Left hindlimb (tissue), 1 donor: ENCODE measurements around the gene APOH.

ENCODE experiments used
- DNase-seq: peaks from one replicate; pipeline ENCODE4 v3.0.0-alpha.2; 2018

APOH gene

DNA sequence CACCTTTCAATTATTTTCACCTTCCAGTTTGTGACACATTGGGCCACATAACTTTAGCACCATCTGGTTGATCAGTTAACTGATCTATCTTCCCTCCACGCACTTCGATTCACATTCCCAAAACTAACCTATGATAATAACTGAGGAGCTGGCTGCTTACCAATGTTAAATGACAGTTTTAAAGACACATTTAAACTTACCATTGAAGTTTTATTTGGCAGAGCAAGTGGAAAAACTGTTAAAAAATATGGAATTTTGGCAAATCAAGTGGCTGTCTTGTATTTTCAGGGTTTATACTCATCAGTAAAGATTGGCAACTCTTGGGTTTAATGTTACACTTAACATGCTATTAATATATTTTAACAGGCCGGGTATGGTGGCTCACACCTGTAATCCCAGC lies 5.4 kb upstream of the APOH start:
- no peak for DNase-seq

DNA sequence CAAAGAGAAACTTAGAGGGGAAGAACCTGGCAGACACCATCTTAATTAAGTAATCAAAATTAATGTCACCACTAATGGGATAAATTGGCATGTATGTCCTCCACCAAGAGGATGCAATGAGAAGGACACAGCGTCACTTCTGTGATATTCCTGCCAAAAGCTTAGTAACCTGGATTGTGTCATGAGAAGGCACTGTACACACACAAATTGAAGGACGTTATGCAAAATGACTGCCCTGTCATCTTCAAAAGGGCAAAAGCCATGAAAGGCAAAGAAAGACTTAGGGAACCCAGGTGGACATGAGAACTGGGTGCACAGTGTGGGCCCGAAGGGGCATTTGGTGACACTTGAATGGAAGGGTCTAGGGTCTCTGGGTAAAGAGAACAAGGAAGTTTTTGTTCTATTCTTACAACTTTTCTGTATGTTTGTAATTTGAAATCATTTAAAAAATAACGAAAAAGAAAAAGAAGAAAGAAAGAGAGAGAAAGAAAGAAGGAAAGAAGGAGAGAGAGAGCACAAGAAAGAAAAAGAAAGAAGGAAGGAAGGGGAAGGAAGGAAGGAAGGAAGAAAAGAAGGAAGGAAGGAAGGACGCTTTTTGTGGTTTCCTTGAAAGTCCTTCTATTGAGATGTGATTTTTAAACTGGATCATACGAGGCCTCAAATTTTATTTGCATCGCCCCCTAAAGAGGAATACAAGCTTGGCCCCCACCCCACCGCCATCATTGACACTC lies 4.0 kb upstream of the APOH start:
- DNase-seq, result no peak

DNA sequence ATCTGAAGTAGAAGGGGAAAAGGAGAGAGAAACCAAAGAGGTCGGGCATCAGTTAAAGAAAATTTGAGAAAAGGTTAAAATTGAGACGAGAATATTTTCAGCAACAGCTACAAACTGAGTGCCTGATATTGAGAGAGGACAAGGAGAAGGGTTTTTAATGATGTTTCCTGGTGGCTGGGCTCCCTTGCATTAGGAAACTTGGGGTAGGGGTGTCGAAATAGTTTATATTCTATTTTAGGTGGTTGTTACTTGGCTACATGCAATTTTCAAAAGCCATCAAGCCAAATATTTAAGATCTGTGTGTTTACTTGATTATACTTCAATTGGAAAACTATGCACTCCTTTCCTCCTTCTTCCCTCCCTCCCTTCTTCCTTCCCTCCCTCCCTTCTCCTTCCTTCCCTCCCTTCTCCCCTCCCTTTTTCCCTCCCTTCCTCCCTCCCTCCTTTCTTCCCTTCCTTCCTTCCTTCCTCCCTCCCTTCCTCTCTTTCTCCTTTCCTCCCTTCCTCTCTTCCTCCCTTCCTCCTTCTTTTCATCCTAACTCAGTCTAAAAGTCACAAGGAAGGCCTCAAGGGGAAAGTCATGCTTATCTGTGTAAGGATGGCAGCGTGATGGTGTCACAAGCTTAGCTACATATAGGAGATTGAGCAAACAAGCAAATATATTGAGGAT lies 1.8 kb upstream of the APOH start:
- DNase-seq, result no peak

DNA sequence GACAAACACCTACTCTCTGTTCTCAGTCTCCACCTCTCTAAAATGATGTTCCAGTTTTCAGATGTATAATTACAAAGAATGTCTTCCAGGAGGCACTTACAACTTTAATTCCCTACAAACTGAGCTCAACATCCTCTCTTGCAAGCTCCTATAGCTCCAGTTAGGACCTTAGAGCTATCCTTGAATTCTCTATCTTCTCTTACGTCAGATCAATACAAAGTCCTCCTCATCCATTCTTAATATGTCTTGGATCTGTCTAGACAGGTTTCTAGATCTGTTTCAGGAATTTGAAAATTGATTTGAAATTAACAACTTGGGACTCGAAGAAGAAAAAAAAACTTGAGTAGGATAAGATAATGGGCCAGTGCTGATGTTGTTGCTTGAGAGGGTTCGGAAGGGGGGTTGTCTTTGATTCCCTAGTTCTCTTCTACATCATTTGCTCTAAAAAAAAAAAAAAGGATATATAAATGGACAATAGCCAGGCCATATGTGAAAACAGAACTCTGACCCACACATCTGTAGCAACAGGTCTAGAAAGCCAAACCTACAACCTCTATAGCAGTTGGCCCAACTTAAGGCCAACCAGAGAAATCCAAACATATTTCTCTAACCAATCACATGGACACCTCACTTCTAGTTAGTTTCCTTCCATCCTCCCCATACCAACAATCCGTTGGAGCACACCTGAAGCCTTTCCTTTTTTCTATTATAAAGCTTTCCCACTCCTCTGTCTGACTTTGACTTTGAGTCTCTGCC lies 746 bp upstream of the APOH start:
- DNase-seq, result no peak

DNA sequence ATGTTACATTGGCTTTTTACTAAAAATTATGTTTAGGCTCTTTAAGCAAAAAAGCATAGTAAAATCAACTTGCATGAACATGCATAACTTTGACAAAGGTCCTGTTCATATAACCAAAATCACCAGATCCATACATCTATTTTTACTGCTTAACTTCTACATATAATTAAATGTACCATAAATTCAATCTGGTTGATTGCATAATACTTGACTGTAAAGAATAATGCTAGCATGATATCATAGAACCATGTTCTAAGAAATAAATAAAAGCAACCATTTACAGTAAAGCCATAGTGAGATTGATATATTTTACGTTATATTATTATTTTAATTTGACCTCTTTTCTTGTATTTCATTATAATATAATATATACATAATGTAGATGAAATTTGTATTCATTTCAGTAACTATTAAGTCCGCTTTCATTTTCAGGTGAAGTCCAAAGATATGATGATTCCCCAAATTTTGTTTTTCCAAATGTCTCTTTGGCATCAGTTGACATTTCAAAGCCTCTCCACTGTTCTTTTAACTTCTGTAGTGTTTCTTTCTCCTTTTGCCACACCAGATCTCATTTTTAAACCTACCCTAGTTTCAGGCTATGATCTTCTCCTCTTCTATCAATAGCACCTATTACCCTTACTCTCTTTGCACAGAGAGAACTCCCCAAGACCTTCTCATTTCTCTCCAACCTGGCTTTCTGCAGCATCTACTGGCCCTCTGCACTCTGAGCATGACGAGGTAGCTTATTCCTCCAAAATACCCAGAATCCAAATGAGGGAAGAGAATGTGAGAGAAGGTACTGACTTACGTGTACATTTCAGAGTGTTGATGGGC lies 1.8 kb downstream of the APOH start:
- no peak for DNase-seq

DNA sequence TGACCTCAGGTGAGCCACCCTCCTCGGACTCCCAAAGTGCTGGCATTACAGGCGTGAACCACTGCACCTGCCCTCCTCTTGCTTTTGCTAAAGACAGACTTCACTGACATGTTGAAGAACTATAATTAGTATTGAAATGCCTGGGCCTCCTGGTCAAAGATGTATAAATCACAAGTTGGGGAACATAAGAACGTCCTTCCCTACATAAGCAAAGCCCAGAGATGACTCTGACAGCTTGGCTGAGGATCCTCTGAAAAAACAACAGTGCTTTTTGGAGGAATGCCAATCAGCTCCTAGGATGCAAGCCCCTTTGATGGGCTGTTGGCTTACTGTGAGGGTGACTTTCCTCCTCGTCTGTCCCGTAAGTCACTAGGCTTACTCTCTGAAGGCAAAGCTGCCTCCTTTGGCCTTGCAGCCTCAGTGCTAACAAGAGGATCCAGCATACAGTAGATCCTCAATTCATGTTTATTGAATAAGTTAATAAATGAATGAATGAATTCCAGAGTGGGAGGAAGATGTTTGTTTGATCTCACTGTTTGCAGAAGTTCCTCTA lies 6.3 kb downstream of the APOH start:
- DNase-seq, result no peak

DNA sequence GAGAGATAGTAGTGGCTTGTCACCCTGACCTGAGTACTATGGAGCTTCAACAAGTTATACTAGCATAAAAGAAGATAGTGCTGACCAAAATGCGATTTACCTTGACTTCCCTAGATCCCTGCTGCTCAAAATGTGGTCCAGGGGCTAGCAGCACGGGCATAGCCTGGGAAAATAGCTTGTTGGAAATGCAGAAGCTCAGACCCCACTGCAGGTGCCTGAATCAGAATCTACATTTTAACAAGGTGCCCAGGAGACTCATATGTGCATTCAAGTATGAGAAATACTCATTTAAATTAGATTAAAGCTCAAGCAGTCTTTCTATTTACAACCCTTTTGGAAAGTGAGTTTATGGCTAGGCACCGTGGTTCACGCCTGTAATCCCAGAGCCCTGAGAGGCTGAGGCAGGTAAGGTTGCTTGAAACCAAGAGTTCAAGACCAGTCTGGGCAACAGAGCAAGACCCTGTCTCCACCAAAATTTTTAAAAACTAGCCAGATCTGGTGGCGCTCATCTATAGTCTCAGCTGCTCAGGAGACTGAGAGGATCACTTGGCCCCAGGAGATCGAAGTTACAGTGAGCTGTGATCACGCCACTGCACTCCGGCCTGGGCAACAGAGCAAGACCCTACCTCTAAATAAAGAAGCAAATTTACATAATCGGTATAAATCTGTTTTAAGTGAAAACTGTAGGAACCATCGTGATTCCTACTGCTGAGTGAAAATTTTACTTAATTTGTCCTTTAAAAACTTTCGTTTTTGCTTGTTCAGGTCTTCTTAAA lies 7.3 kb downstream of the APOH start:
- no peak for DNase-seq

DNA sequence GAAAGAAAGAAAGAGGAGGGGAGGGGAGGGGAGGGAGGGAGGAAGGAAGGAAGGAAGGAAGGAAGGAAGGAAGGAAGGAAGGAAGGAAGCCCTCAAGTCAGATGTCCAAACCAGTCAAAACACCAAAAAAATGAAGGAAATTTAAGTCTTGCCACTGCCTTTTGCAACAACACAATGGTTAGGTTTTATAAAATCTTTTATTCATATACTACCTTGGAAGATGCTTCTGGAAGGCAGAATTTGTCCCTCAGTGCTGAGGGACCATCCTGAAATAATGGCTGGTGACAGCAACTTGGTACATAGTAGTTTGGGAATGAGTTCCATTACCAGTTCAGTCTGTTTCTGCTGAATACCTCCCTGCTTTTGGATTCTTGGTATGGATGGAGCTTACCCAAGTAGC lies 7.9 kb downstream of the APOH start:
- DNase-seq, result no peak

DNA sequence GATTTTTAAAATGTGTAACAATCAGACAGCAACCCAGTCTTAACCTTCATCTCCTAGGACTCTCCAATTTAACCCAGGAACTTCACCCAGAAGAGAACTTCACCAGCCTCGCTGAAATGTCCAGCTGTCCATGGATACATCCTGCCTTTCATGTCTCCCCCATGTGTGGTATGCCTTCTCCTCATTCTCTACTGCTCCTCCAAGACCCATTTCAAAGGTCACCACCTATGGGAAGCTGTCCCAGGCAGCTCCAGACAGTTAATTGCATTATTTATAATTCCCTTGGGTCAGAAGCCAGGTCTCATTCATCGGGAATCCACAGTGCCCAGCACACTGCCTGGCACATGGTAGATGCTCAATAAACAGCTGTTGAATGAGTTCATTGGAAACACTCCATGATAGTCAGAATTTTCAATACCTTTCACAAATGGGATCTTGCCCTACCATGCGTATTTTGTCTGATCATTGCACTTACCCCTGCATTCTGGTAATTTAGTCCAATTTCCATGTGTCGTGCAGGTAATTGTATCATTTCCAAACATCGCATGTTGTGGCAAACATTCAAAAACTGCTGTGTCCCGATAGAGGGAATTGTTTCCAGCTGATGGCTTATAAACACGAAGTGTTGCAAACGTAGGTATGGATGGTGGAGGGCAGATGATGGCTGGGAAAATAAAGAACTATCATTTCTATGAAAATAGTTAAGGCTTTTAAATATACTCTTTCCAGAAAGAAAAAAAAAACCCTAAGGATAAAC lies 9.0 kb downstream of the APOH start:
- DNase-seq, result no peak

DNA sequence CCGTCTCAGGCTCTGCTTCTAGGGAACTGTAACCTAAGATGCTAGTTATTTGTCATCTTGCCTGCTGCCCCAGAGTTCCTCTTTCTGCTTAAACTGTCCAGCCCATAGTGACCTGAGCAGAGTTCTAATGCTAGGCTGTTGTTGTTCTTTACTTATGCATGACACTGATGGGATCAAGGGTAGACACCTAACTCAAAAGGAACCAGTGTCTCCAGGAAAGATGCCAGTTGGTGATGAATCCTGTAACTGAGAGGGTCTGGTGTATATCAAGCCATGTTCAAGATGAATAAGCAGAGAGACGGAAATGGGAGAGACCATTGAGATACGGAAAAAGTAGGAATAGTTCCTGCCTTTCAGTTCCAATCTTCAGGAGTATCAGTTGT lies 13.7 kb downstream of the APOH start:
- no peak for DNase-seq

DNA sequence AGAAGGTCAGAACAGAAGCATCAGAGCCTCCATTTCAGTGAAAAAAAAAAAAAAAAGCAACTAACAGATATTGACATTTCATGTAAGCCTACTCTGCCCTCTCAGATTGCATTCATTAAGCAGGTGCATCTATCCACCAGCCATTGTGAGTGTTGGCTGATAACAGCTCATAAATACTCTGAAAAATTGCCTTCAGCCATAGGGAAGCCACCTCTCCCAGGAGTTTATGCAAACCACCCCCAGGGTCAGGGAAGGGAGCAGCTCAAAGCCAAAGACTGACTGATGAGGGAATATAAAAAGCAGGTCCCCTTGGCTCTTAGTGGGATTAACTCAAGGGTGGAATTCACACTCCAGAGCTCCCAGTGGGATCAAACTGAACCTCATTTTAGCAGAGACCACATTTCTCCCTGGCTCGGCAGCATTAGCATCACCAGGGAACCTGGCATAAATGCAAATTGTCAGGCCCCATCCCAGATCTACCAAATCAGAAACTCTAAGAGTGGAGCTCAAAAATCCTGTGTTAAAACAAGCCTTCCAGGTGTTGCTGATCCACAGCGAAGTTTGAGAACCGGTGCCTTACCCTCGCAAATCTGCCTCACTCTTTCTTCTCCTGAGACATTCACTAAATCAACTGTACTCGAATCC lies 14.2 kb downstream of the APOH start:
- no peak for DNase-seq

DNA sequence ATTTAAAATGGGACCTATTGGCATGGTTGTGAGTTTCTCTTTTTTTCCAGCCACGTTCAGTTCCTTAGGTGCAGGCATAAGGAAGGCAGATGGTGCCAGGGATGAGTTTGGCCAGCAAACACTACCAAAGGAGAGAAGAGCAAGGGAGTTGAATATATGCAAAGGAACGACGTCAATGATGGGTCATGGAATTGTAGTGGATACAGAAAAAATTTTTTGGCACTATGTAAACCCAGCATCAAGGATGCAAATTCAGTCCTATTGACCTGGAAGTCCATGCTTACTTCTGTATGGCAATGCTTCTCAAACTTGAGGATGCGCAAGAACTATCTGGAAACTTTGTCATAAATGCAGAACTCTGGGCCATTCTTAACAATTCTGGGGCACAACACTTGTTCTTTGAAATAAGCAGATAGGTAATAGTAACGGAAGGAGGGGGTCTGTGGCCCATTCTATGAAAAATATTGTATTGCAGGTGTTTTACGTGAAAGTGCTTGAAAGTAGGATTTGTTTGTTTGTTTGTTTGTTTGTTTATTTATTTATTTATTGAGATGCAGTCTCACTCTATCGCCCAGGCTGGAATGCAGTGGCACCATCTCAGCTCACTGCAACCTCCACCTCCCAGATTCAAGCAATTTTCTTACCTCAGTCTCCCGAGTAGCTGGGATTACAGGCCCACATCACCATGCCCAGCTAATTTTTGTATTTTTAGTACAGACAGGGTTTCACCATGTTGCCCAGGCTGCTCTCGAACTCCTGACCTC lies 18.0 kb downstream of the APOH start:
- DNase-seq, result no peak

DNA sequence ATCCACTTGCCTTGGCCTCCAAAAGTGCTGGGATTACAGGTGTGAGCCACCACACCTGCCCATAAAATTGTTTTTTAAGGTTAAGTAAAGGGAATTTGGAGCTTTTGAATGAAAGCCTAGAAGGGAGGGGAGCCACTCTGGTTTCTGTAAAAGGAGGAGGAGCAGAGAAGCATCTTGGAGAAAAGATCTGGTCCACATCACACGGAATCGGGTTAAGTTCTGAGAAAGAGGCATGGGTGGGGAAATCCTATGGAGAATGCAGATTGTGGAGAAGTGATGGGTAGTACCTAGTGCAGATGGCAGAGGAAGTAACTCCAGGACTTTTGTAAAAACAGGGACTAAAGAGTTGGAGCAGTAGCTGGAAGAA lies 19.0 kb downstream of the APOH start:
- DNase-seq, result no peak

DNA sequence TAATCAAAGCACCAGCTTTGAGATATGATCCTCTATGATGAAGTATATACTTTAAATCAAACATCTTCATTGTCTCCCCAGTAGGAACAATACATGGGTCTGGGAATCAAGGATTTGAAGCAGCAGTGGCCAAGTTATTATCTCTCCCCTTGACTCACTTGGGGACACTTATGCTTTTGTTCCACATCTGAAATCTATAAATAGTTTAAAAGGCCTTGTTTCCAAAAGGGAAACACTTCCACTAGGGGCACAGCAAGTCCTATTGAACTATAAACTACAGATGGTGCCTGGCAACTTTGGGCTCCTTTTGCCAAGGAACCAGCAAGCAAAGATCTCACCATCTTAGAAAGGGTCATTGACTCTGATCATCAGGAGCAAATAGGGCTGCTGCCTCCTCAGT lies 21.3 kb downstream of the APOH start:
- DNase-seq, result no peak

DNA sequence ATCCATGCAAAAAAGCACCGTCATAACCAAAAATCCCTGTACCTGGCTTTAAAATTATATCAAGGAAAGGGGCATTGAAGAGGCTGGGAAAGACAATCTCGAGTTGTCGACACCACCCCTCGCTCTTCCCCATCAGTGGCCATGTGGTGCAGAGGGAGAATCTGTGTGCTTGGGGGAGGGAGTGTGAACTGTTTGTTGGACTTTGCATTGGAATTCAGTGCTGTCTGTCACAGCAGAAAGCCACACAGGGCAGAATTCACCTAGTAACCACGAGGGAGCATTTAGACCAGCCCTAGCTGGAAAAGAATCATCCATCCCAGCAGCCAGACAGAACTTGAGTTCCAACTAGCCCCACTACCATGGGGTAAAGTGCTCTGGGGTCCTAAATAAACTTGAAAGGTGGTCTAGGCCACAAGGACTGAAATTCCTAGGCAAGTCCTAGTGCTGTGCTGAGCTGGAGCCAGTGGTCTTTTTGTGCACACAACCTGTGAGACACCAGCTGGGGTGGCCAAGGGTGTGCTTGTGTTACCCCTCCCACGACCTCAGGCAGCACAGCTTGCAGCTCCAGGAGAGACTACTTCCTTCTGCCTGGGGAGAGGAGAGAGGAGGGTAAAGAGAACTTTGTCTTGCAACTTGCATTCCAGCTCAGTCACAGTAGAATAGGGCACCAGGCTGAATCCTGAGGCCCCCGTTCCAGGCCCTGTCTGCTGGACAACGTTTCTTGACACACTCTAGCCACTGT lies 25.8 kb downstream of the APOH start:
- DNase-seq, result no peak

DNA sequence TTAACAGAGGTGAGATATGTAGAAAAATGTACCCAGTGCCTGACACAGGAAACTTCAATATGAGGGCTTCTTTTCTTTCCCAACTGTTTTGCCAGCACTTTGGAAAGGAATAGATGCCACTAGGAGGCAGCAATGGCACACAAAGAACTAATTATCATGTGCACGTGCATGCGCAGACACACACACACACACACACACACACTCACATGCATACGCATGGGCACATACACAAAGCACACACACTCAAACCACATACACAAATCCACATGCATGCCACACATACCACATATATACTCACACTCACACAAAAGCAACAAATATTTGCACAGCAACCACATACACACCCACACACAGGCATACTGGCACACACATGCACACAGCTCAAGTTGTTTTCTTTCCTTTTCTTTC lies 28.5 kb downstream of the APOH start:
- peak; percentile 63 for DNase-seq

DNA sequence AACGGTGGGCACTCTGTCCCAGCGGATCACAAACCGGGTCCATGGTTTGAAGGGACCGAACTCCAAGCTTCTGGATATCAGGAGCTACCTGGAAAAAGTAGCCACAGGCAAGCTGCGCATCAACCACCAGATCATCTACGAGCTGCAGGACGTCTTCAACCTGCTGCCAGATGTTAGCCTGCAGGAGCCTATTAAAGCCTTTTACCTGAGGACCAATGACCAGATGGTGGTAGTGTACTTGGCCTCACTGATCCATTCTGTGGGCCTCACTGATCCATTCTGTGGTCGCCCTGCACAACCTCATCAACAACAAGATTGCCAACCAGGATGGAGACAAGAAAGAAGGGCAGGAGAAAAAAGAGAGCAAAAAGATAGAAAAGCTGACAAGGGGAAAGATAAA lies 31.0 kb downstream of the APOH start:
- DNase-seq, result no peak

DNA sequence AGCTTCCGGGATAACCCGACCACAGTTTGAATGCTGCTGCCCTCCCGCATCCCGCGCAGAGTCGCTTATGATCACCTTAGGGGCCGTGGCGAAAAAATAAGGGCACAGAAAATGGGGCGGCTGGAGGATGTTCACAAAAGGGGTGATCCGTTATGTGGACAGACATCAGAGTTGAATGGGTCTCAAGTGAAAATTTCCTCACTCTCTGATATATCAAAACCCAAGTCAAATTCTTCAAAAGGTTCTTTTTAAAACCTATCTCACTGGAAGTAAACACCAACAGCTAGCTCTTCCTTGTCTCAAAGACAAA lies 36.9 kb downstream of the APOH start:
- DNase-seq, result no peak

DNA sequence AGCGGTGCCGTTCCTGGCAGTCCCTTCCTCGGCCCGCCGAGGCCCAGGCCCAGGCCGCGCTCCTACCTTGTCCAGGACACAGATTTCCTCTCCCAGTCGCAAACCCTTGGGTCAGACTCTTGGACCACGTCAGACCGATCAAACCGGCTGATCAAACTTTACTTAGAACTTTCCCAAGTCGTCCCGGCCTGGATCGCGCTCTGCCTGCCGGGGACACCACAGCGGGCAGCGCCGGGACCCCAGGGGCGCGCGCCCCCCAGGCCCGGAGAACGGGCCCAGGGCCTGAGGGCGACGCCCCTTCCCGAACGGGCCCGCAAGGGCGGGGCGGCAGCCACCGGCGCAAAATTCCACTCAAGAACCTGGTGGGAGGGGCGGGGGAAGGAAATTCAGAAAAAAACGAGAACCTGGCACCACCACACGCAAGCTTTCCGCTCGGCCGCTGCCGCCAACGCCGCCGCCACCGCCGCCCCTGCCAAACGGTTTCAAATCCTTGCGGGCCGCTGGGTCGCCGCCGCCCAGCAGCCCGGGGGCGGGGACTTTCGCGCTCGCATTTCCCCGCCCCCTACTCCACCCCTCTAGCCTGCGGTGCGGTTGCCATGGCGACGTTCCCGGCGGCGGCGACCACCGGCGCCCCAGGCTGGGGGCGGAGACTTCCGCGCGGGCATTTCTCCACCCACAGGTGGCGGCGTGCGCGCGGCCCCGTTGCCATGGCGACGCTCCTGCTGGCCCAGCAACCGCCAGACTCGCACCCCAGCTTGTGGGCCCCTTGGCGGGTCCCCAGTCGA lies 37.4 kb downstream of the APOH start, which contains the start of gene CEP112:
Gene CEP112, minus strand, starts transcription at position 541 of the 785 bp plus-strand sequence.
- DNase-seq, result peak; percentile 92
